Anterior cingulate cortex (tissue), 58 donors: Measurements from ENCODE around the gene VCP.

Experiments
- DNase-seq, 58 donors: peaks; one replicate each; lab custom pipeline; 2025; lab: John Stamatoyannopoulos, UW

VCP gene

DNA sequence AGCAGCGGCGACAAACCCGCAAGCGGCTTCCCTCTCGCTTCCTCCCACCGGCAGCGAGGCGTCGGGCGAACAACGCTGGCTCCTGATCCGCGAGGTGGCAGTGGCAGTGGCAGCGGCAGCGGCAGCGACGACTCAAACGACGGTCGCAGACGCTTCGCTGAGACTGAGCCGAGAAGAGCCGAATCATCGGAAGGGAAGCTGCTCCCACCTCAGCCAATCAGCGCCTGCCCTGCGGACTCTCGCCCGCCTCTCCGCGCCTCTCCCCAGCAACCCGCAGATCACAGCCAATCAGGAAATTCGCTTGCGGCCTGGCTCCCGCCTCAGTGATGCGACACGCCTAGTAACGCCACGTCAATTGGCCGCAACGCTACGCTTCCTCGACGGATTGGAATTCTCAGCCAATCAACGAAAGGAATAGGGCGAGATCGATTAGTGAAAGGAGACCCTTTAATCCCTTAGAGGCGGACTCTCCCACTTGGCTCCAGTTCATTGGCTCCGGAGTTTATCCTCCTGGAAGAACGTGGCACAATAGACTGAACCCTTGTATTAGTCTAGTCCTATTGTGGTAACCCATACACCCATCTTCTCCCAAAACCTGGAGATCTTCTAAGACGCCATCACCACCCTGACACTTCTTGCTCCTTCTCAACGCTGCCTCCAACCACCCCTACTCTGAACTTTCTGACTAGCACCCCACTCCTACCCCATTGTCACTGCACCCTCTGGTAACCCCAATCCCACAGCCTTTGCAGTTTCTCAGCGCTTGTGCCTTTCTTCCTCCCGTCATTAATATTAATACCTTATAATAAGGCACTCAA lies at the start of gene VCP:
Gene VCP (minus strand): TSS at position 165 of the 818 bp plus-strand sequence. CDS start 272 bp downstream, outside the sequence.
- peak; percentile 86 to 100 (median 98) for DNase-seq

DNA sequence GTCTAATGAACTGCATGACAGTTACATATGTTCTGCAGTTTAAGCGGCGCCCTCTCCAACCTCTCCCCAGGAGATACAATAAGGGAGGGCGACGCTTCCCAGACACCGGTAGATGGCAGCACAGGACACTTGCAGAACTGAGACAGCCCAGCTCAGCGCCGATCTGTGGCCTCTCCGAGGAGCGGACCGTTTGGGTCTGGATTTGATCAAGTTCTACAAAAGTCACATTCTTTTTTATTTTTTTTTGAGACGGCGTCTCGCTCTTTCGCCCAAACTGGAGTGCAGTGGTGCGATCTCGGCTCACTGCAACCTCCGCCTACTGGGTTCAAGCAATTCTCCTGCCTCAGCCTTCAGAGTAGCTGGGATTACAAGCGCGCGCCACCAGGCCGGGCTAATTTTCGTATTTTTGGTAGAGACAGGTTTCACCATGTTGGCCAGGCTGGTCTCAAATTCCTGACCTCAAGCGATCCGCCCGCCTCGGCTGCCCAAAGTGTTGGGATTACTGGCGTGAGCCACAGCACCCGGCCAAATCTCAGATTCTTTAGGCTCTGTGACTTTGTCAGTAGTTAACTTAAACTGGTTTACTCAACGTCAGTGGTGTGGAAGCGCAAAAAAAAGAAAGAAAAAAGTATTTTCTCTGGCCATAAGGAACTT lies 44.6 kb upstream of the VCP start:
- DNase-seq, result peak in 57 of 58 donors; percentile 9 to 94 (median 79)

DNA sequence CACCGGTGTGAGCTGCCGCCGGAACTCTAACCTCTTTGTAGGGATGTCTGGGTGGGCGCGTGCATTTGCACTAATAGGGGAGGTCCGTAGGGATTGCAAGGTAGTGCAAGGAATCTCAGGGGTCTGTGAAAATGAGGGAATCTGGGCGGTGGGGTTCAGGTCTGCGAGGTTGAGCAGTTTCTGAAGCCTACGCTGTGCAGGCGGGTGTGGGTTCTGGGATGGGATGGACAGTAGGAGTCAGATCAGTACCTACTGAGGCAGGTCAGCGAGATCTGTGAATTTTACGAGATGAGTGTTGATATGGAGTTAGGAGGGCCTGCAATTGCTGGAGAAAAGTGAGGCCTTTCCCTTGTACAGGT lies 44.1 kb upstream of the VCP start:
- DNase-seq, result peak in 11 of 58 donors; percentile 44 to 67 (median 58)

DNA sequence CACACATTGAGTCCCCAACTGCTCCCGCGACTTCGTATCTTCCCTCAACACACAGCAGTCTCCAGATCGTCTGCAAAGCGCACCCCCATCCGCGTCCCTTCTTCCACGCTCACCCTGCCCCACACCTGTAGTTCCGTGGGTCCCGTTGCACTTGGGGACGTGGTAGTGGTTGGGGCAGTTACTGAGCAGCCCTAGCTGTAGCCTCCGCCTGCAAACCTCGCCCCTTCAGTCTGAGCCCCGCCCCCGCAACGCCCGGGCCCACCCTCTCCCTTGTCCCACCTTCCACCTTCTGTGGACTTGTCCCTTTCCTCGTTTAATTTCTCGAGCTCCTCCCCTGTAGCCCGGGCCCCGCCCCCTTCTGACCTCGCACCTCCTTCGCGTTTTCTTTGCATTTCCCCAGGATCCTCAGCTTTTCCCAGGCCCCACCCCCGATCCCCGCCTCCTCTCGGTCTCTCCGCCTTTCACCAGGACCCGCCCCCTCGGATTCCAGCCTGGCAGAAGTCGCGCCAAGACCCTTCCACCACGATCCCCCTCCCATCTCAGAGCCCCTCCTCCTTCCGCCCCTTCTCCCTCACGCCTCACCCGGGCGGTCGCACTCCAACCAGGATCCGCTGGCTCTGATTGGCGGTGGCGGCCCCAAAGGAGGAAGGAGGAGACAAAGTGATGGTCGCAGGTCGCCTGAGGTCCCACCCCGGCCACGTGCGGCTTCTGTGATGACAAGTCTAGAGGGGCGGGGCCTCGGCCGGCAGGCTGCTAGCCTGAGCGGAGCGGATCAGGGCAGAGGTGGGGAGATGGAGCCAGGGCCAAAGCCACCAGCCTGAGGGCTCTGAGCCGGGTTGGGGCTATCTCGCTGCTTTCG lies 43.5 kb upstream of the VCP start, which contains the start of gene ATOSB:
Gene ATOSB (minus strand): TSS at position 183 of the 859 bp plus-strand sequence. CDS start 7,588 bp downstream, outside the sequence.
- DNase-seq, result peak; percentile 52 to 99 (median 92)

DNA sequence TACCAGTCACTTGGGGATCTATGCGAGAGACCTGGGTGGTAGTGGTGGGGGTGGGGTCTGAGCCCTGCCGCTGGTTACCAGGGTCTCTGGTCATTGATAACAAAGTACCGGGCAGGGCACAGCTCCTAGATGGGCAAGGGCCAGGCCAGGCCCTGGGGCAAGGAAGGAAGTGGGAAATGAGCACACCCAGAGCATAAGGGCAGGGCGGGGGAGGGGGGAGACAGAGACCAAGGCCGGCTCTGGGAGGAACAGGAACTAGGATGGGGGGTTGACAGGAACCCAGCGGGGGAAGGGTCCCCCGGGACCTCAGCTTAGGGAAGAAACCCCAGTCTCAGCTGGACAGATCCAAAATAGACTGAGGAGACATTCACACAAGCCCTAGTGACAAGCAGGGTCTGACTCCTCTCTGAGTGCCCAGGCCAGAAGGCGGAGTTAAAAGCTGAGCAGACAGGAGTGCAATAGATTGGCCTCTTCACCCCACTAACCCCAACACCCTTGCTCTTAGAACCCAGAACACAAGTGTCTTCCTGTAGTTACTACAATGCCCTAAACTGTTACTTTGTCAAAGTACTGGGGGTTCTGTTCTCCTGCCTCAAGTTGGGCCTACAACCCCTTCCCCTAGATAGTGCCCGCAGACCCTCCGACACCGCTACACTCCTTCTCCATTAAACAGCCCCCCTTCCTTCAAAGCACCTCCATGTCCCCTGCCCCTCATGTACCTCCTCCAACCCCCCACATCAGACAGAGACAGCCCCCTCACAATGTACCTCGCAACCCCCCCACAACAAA lies 42.6 kb upstream of the VCP start:
- peak in 27 of 58 donors; percentile 6 to 55 (median 18) for DNase-seq

DNA sequence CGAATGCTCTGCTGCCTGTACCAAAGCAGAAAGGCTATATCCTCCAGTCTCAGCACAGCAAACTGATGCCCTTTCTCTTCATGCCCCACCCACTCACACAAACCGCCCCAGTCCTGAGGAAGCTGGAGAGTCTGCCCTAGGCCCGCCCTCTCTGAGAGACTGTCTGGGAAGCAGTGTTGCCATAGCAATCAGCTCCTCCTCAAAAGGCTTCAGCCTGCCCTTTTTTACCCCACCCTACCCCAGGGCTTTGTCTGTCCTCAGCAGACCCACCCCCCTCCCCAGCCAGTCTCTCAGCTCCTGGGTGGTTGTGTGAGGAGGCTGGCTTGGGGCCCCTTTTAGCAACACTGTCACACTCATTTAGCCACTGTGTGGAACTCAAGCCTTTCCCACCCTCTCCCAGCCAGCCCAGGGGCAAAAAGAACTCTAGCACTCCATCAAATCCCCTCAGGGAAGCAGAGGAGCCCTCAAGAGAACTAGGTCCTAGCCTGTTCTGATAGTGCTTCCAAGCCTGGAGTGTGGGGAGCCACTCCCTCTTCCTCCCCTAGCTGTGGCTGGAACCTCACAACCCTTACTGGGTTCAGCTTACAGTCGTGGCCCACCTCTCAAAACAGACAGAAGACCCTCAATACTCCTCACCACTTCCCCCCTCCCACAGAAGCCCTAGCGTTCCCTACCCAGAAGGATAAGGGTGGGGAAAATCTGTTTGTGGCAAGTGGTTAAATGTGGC lies 41.9 kb upstream of the VCP start:
- DNase-seq, result peak in 52 of 58 donors; percentile 16 to 89 (median 61)

DNA sequence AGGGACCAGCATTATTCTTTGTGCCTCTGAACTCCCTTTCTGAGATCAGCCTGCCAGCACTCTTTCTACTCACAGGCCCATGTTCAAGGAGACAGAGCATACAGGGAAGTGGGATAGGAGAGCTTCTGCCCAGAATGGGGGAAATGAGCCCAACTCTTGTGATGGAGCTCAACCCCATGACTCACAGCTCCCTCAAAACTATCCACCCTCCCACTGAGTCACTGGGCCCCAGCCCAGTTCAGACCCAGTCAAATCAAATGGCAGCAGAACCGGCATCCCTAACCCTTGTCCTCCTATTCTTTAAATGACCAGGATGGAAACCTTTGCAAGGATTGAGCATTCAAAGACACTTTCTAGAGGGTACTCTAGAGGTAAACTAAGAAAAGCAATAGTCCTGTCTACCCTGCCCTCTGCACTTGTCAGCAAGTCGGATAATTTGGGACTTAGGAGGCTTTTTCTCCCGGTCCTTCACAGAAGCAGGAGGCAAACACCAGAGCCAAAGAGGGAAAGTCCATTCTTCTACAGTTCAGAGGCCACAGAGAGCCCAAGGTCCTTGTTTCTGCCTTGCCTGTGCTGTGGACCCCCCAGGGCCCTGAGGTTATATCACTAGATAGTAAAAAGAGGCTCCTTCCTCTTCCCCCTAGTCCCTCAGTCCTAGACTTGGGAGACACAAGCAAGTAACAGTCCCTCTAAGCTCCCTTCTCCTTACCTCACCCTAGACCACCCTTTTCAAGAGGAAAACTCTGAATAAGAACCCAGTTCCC lies 40.0 kb upstream of the VCP start:
- DNase-seq, result peak in 7 of 58 donors; percentile 6 to 33 (median 13)

DNA sequence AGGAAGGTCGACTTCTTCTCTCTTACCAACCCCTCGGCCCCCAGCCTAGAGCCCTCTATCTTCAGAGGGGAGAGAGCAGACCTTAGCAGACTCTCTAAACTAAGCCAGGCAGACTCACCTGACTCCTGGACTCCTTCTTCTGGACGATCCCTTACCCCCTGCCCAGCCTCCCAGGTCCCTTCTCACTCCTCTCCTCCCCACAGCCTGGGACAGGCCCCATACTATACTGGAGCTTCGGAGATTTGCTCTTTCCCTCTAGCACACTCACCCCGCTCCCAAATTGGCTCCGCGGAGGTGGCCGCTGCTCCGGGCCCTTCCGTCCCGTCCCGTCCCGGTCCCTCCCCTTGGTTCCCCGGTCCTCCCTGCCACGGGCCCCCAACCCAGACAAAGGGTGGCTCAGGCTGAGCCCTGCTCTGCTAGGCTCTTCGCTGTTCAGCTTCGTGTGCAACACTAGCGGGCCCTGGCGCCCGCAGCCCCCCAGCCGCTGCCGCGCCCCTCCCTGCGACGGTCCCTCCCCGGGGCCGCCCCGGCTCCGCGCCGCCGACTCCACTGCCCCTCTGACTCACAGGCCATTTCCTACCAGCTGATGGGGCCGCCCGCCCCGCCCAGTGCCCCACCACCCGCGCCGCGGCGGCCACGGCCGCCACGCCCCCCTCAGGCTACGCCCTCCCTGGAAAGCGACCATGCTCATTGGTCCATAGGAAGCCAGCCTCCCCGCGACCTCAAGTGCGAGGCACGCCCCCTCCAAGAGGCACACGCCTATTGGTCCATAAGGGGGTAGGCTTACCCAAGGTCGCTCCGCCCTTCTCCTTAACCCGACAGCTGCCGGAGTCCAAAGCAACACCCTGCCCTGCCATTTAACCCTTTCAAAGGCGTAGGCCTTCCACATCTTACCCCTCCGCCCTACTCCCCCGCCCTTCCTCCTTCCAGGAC lies 38.8 kb upstream of the VCP start:
- DNase-seq, result peak; percentile 73 to 99 (median 97)

DNA sequence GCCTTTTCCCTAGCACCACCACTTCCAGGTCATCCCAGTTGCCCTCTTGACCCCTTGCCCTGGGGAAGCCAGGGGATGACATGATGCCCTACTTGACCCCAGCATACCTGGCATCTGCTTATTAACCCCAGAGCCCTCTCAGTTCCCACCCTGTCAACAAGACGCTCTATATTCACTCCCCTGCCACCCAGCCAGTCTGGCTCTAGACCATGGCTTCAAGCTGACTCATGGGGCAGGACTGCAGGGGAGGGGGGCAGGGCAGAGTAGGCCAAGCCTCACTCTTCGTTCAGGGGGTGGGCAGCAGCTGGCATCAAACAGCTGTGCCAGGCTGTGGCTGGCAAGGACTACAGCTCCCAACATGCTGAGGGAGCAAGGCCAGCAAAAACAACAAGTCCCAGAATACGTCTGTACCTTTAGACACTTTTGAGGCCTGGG lies 37.9 kb upstream of the VCP start:
- peak in 48 of 58 donors; percentile 3 to 87 (median 59) for DNase-seq

DNA sequence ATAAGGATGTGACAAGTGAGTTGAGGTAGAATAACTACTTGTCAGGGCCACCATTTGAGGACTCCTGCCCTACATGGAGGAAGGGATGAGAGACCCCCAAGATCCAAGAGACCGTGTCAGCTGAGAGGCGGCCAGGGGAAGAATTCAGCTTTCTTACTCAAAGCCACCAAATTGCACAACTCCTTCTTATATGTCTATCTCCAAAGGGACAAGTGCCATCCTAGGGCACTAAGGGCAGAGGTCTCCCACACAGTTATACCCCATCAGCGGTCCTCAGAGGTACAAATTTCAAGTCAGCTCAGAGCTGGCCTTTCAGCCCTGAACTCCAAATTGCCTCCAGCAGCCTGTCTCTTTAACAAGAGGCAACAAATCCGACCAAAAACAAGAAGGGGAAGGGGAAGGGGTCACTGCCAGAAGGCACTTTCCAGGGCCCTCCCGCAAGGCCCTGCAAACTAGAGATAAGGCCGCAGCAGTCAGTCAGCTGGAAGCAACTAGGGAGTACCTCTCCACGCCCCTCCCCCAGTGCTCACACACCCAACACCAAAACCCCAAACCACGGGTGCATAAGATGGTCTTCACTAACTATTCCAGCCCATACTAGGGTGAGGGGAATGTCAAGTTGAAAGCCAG lies 36.6 kb upstream of the VCP start:
- DNase-seq, result no peak

DNA sequence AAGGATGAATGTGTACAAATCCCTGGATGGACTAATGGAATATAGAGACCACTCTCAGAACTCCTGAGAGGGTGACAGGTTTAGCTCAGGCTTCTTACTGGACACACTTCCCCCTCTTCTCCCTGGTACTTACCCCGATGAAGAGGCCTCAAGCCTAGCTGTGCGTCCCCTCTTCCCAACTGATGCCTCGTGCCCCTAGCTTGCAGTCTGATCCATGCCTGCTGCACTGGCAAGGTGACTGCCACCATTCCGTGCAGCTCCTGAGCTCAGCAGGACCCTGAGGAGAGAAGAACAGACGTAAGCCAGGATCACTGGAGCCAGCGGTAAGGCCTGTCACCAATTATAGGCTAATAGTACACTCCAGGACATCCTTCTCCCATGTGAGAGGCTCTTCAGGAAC lies 36.0 kb upstream of the VCP start:
- DNase-seq, result no peak

DNA sequence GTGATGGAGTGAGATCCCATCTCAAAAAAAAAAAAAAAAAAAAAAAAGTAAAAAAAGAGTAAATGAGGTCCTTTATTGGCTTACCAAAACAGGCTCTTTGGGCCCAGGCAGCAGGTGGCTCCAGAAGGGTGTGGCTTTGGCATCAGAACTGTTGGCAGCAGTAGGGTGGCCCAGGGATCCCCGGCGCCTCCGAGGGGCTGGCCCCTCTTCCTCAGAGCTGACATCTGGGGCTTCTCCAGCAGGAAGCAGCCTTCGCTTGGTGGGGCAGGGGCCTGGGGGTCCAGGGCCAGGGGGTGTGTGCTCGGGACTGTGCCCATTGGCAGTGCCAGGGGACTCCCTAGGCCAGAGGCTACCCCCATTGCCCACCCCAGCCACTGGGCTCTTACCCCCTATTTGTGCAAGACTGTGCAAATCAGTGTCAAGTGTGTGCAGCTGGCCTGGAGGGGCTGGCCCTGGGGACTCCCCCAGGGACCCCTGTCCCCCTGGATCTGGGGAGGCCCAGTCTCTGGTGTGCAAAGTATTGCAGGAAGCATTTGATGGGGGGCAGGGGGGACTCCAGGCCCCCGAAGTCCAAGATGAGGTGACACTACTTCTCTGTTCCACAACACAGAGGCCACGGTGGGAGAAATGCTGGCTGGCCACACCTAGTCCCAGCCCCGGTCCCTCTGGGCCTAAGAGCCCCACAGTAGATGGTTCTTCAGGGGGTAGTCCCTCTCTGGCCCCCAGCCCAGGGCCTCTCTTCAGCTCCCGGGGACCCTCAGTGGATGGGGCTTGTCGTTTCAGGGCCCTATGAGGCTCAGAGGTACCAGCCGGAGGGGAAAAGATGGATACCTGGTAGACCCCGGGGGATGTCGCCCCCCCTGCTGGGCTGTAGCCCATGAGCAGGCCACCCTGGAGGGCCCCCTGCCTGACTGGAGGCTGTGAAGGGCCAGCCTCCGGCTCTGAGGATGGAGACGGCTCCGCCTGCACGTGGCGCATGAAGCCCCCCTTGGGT lies 35.2 kb upstream of the VCP start:
- DNase-seq, result no peak

DNA sequence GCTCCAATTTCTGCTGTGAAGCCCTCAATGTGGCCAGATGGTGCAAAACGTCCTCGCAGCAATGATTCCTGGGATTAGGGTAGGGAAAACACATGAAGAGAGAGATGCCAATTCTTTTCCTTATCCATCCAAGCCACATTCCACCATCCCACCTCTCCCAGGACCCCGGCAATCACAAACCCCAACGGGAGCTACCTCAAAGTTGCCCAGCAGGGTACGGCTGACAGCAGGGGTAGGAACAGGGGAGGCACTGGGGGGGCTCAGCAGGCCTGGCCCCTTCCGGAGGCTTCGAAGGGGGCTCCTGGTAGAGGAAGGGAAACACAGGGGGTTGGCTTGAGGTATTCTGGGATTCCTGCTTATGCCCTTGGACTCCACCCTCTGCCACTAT lies 33.9 kb upstream of the VCP start:
- no peak for DNase-seq

DNA sequence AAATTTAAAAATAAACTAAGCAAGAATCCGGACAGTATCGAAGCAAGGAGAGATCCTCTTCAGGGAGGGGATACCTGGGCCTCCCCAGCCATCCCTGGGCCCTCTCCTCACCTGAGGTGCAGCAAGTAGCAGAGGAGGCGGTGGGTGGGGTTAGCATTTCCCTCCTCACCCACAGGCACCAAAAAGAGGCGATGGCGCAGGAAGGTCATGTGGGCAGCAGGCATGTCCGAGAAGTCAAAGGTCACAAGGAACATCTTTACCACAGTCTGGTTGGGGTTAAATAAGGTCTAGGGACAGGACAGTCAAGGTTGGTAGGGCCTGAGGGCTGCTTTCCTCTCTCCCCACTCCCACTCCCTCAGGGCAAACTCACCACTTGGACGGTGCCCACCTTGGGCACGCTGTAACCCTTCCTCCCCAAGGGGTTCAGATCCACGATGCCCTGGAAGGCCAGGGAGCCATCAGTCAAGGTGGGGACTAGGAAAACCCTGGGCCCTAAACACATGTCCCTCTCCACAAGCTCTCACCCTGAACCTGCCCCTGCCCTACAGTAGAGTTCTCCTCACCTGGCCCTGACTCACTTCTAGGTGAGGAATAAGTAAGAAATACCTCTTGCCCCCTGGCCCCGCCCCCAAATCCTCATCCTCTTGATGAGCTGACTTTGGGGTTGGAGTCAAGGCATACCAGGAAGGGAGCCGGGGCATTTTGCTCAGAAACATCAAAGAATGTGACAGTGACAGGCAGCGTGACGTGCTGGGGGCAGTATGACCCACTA lies 33.3 kb upstream of the VCP start:
- DNase-seq, result no peak

DNA sequence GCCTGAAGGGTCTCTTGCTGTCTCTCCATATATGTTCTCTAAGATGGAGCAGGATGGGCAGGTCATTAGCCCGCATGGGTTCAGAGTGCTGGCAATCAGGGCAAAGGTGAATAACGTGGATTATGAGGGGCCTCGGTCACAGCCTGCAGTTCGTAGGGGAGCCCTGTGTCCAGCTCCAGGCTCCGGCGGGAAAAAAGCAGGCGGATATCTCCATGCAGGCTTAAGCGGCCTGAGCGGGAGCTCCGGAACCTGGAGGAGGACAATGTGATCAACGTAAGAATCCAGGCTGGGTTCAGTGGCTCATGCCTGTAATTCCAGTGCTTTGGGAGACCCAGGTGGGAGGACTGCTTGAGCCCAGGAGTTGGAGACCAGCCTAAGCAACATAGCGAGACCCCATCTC lies 32.7 kb upstream of the VCP start:
- no peak for DNase-seq
